Neural cell (in vitro differentiated cells): Measurements from ENCODE around the gene OR2D2. TPM values are rescaled to one million over a fixed set of nuclear protein-coding genes. Genes with fewer than 3 reads are reported as not detected.

ENCODE experiments used
- H2AFZ ChIP-seq: fragments of 200-600, 300-800 bp; sonication (generic), shearing (Covaris generic); 2 replicates; pipeline ENCODE4 v1.6.0; 2014; ENCODE audit warnings: low read depth, mild to moderate bottlenecking, antibody characterized with exemption, low read length, moderate library complexity
- H3F3A ChIP-seq: fragments of 200-600 bp; shearing (Covaris generic); 2 replicates; pipeline ENCODE4 v1.6.1; 2016; ENCODE audit warnings: mild to moderate bottlenecking, moderate library complexity, mixed read lengths, antibody characterized with exemption, low read length; ENCODE audit not compliant: insufficient read depth, poor library complexity, severe bottlenecking
- H3K27ac ChIP-seq: fragments of 200-600, 300-800 bp; sonication (generic), shearing (Covaris generic); 2 replicates; pipeline ENCODE4 v1.5.1; 2014; ENCODE audit warnings: mild to moderate bottlenecking, low read length, moderate library complexity
- H3K27me3 ChIP-seq: fragments of 300-800, 200-600 bp; sonication (generic), shearing (Covaris generic); 2 replicates; pipeline ENCODE4 v1.6.0; 2014; ENCODE audit warnings: mild to moderate bottlenecking, low read depth, low read length, moderate library complexity; ENCODE audit not compliant: insufficient read depth
- H3K36me3 ChIP-seq: fragments of 300-800, 200-600 bp; sonication (generic), shearing (Covaris generic); 2 replicates; pipeline ENCODE4 v1.5.1; 2014; ENCODE audit warnings: mild to moderate bottlenecking, antibody characterized with exemption, low read length, moderate library complexity; ENCODE audit not compliant: insufficient read depth
- H3K4me2 ChIP-seq: fragments of 300-800, 200-600 bp; sonication (generic), shearing (Covaris generic); 2 replicates; pipeline ENCODE4 v1.6.0; 2014; ENCODE audit warnings: mild to moderate bottlenecking, low read length
- H3K4me3 ChIP-seq: fragments of 300-800, 200-600 bp; sonication (generic), shearing (Covaris generic); 2 replicates; pipeline ENCODE4 v1.5.1; 2014; ENCODE audit warnings: mild to moderate bottlenecking, low read length, moderate library complexity
- H3K79me2 ChIP-seq: fragments of 200-600 bp; shearing (Covaris generic); replicated peaks from 2 replicates; pipeline ENCODE4 v1.6.0; 2014; ENCODE audit warnings: mild to moderate bottlenecking, low read length, moderate library complexity; ENCODE audit not compliant: insufficient read depth
- H3K9ac ChIP-seq: fragments of 300-800, 200-600 bp; sonication (generic), shearing (Covaris generic); 2 replicates; pipeline ENCODE4 v1.6.1; 2016; ENCODE audit warnings: mild to moderate bottlenecking, low read length, mixed read lengths
- H3K9me2 ChIP-seq: fragments of 200-600 bp; shearing (Covaris generic); 2 replicates; pipeline ENCODE4 v1.6.1; 2016; ENCODE audit warnings: mild to moderate bottlenecking, low read length, mixed read lengths; ENCODE audit not compliant: insufficient read depth
- H3K9me3 ChIP-seq: fragments of 200-600, 300-800 bp; sonication (generic), shearing (Covaris generic); 2 replicates; pipeline ENCODE4 v1.6.1; 2016; ENCODE audit warnings: mild to moderate bottlenecking, mixed run types, low read length, moderate library complexity, mixed read lengths
- H4K20me1 ChIP-seq: fragments of 200-600 bp; shearing (Covaris generic); 2 replicates; pipeline ENCODE4 v1.6.1; 2016; ENCODE audit warnings: mild to moderate bottlenecking, mixed run types; ENCODE audit not compliant: insufficient read depth
- EP300 ChIP-seq: fragments of 450-650 bp; conservative IDR thresholded peaks from 2 replicates; pipeline ENCODE4 v1.6.1; 2014; ENCODE audit warnings: antibody characterized with exemption, mild to moderate bottlenecking, moderate library complexity; ENCODE audit not compliant: poor library complexity, severe bottlenecking
- EZH2 ChIP-seq: fragments of 200-600, 300-800 bp; shearing (Covaris generic), sonication (generic); IDR thresholded peaks from 2 replicates; pipeline ENCODE4 v1.6.1; 2014; ENCODE audit warnings: antibody characterized with exemption, low read length, borderline replicate concordance, mild to moderate bottlenecking; ENCODE audit not compliant: insufficient read depth, poor library complexity, severe bottlenecking
- MXI1 ChIP-seq: fragments of 450-650 bp; conservative IDR thresholded peaks from 2 replicates; pipeline ENCODE4 v1.6.1; 2014; ENCODE audit warnings: antibody characterized with exemption, mild to moderate bottlenecking; ENCODE audit not compliant: poor library complexity, severe bottlenecking
- POLR2AphosphoS5 ChIP-seq: IDR thresholded peaks from 2 replicates; pipeline ENCODE4 v1.6.1; 2012
- RAD21 ChIP-seq: fragments of 450-650 bp; conservative IDR thresholded peaks from 2 replicates; pipeline ENCODE4 v1.6.1; 2014; ENCODE audit warnings: antibody characterized with exemption, mild to moderate bottlenecking, moderate library complexity
- SMC3 ChIP-seq: fragments of 450-650 bp; conservative IDR thresholded peaks from 2 replicates; pipeline ENCODE4 v1.6.1; 2014; ENCODE audit warnings: antibody characterized with exemption, mild to moderate bottlenecking, moderate library complexity; ENCODE audit not compliant: poor library complexity
- TAF1 ChIP-seq: IDR thresholded peaks from 2 replicates; pipeline ENCODE4 v1.6.1; 2012; ENCODE audit warnings: low read depth
- polyA plus RNA-seq: library from polyadenylated mRNA; depleted of rRNA; stranded (reverse); fragments of >200 nt; gene quantifications from 2 replicates; pipeline ENCODE4 v1.2.3, GENCODE V29; 2014
- TF ChIP-seq, protein P1 (sequence below): fragments of 450-650 bp; IDR thresholded peaks from 2 replicates; pipeline ENCODE4 v1.5.1; 2014; ENCODE audit warnings: antibody characterized with exemption, mild to moderate bottlenecking, moderate library complexity; ENCODE audit not compliant: poor library complexity, severe bottlenecking
- TF ChIP-seq, protein P2 (sequence below): IDR thresholded peaks from 2 replicates; pipeline ENCODE4 v1.6.1; 2012; ENCODE audit warnings: borderline replicate concordance

Gene OR2D2
- polyA plus RNA-seq, 1 donor from 2014 or later = not detected

DNA sequence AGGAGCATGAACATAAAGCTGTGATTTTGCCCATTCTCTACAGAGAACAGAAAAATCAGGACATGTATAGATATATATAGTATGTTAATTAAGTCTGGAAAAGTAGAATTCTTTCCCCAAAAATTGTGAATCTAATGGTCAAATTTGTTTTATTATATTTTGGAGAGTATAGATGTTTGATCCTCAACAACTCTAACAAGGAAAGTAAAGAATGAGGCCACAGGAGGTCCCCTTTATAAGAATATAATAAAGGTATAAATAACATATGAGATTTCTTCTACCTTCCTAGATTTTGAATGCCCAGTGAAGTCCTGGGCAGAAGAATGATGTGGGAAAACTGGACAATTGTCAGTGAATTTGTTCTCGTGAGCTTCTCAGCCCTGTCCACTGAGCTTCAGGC, 16.0 kb downstream of the OR2D2 start, which contains the start of gene OR10A4:
Gene OR10A4 (plus strand): TSS at position 301 of the 400 bp plus-strand sequence. CDS start 23 bp downstream, at position 324.
- Histone ChIP-seq H3K27ac (no peak within 1 kb of the TSS), H3K4me2 (no peak within 1 kb of the TSS), H4K20me1 (no peaks in the 10 kb centered on the region), H2AFZ (no peak within 1 kb of the TSS), H3K4me3 (no peak within 1 kb of the TSS), H3K9ac (no peak within 1 kb of the TSS), H3K36me3 (no peaks in the 10 kb centered on the region), H3K27me3 (no peaks in the 10 kb centered on the region), H3K9me3 (no peaks in the 10 kb centered on the region), H3F3A (no peaks in the 10 kb centered on the region), H3K9me2 (no peaks in the 10 kb centered on the region), H3K79me2 (no peaks in the 10 kb centered on the region)
- TF ChIP-seq EZH2 = no peak
- TF ChIP-seq, protein P1, sequence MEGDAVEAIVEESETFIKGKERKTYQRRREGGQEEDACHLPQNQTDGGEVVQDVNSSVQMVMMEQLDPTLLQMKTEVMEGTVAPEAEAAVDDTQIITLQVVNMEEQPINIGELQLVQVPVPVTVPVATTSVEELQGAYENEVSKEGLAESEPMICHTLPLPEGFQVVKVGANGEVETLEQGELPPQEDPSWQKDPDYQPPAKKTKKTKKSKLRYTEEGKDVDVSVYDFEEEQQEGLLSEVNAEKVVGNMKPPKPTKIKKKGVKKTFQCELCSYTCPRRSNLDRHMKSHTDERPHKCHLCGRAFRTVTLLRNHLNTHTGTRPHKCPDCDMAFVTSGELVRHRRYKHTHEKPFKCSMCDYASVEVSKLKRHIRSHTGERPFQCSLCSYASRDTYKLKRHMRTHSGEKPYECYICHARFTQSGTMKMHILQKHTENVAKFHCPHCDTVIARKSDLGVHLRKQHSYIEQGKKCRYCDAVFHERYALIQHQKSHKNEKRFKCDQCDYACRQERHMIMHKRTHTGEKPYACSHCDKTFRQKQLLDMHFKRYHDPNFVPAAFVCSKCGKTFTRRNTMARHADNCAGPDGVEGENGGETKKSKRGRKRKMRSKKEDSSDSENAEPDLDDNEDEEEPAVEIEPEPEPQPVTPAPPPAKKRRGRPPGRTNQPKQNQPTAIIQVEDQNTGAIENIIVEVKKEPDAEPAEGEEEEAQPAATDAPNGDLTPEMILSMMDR = no peak
- no peak for TF ChIP-seq TAF1
- TF ChIP-seq SMC3 = no peak
- no peak for TF ChIP-seq POLR2AphosphoS5
- TF ChIP-seq, protein P2, sequence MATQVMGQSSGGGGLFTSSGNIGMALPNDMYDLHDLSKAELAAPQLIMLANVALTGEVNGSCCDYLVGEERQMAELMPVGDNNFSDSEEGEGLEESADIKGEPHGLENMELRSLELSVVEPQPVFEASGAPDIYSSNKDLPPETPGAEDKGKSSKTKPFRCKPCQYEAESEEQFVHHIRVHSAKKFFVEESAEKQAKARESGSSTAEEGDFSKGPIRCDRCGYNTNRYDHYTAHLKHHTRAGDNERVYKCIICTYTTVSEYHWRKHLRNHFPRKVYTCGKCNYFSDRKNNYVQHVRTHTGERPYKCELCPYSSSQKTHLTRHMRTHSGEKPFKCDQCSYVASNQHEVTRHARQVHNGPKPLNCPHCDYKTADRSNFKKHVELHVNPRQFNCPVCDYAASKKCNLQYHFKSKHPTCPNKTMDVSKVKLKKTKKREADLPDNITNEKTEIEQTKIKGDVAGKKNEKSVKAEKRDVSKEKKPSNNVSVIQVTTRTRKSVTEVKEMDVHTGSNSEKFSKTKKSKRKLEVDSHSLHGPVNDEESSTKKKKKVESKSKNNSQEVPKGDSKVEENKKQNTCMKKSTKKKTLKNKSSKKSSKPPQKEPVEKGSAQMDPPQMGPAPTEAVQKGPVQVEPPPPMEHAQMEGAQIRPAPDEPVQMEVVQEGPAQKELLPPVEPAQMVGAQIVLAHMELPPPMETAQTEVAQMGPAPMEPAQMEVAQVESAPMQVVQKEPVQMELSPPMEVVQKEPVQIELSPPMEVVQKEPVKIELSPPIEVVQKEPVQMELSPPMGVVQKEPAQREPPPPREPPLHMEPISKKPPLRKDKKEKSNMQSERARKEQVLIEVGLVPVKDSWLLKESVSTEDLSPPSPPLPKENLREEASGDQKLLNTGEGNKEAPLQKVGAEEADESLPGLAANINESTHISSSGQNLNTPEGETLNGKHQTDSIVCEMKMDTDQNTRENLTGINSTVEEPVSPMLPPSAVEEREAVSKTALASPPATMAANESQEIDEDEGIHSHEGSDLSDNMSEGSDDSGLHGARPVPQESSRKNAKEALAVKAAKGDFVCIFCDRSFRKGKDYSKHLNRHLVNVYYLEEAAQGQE = no peak
- TF ChIP-seq MXI1 = no peak
- TF ChIP-seq RAD21 = no peak
- no peak for TF ChIP-seq EP300

DNA sequence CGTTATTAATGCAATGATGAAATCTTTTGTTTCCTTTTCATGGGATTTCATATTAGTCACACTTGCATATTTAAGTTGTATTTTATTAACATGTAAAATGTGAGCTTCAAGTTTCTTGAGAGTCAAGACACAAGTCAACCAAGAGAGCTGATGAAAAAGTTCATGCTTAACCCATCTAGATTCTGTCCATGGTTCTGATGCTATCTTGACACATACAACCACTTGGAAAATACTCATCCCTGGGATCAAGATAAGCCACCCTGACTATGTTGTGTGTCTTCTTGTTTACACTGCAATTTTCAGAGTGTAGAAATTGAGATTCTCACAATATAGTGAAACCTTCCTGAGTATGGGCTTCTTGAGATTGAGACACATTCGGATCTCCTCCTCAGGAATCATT, 16.5 kb downstream of the OR2D2 start:
- Histone ChIP-seq H3K27ac (no peak overlapping the region), H4K20me1 (no peaks in the 10 kb centered on the region), H3K79me2 (no peaks in the 10 kb centered on the region), H2AFZ (no peak overlapping the region), H3K27me3 (no peaks in the 10 kb centered on the region), H3K9me3 (no peaks in the 10 kb centered on the region), H3K9me2 (no peaks in the 10 kb centered on the region), H3F3A (no peaks in the 10 kb centered on the region), H3K4me2 (no peak overlapping the region), H3K36me3 (no peaks in the 10 kb centered on the region), H3K9ac (no peak overlapping the region), H3K4me3 (no peak overlapping the region)
- TF ChIP-seq, protein P1 = no peak
- no peak for TF ChIP-seq POLR2AphosphoS5
- no peak for TF ChIP-seq EP300
- no peak for TF ChIP-seq RAD21
- no peak for TF ChIP-seq SMC3
- TF ChIP-seq MXI1 = no peak
- TF ChIP-seq, protein P2 = no peak
- no peak for TF ChIP-seq TAF1
- TF ChIP-seq EZH2 = no peak
